HEK293 (cell line): ENCODE data around the gene CPTP.

ENCODE experiments used
- CTCF ChIA-PET: fragments of 350-600 bp; formaldehyde crosslinking; extraction: SDS; loops from one replicate; lab custom pipeline; 2021; ENCODE audit warnings: antibody characterized with exemption; lab: Yijun Ruan, JAX
- POLR2A ChIA-PET: fragments of 300-600 bp; formaldehyde crosslinking; extraction: SDS; loops from one replicate; lab custom pipeline; 2020; ENCODE audit warnings: antibody characterized with exemption, inconsistent platforms; lab: Yijun Ruan, JAX
- H3K27ac ChIP-seq: fragments of 200-500 bp; sonication (Bioruptor generic); 2 replicates; pipeline ENCODE4 v1.5.1; 2014; ENCODE audit warnings: low read depth, low read length, control low read depth, inconsistent platforms; ENCODE audit errors: extremely low read depth
- H3K36me3 ChIP-seq, 2 experiments: fragments of 200-500 bp in 1 of 2; sonication (Bioruptor generic) in 1 of 2; 1 replicate in 1 of 2; 2 replicates in 1 of 2; pipeline ENCODE4 v1.5.1; 2014 to 2017; ENCODE audit warnings: inconsistent platforms in 2 of 2, low read length in 2 of 2; ENCODE audit not compliant: control insufficient read depth in 2 of 2, insufficient read depth in 1 of 2
- H3K4me1 ChIP-seq: fragments of 200-500 bp; sonication (Bioruptor generic); 2 replicates; pipeline ENCODE4 v1.5.1; 2014; ENCODE audit warnings: mild to moderate bottlenecking, low read length, inconsistent platforms; ENCODE audit not compliant: control insufficient read depth, insufficient read depth
- H3K4me3 ChIP-seq: 2 replicates; pipeline ENCODE4 v1.5.1; 2011; ENCODE audit warnings: low read depth, mild to moderate bottlenecking, control low read depth, low read length, moderate library complexity
- H3K9me3 ChIP-seq: fragments of 200-500 bp; sonication (Bioruptor generic); 2 replicates; pipeline ENCODE4 v1.5.1; 2014; ENCODE audit warnings: low read depth, low read length, inconsistent platforms; ENCODE audit not compliant: control insufficient read depth, insufficient read depth
- BCL6B ChIP-seq: fragments of 450-650 bp; formaldehyde crosslinking; IDR thresholded peaks from 2 replicates; pipeline ENCODE4 v1.5.1; 2017; ENCODE audit warnings: missing biosample characterization, missing genetic modification characterization
- FEZF1 ChIP-seq: fragments of 450-650 bp; formaldehyde crosslinking; IDR thresholded peaks from 2 replicates; pipeline ENCODE4 v1.5.1; 2016; ENCODE audit warnings: missing biosample characterization, missing genetic modification characterization
- GLI4 ChIP-seq: fragments of 450-650 bp; formaldehyde crosslinking; IDR thresholded peaks from 2 replicates; pipeline ENCODE4 v1.5.1; 2016; ENCODE audit warnings: missing biosample characterization, missing genetic modification characterization
- HOXA7 ChIP-seq: sonication (generic); formaldehyde crosslinking; IDR thresholded peaks from 2 replicates; pipeline ENCODE4 v1.8.1; 2022; ENCODE audit warnings: missing genetic modification reagents, borderline replicate concordance
- HOXD13 ChIP-seq: sonication (generic); formaldehyde crosslinking; IDR thresholded peaks from 2 replicates; pipeline ENCODE4 v1.8.0; 2022; ENCODE audit warnings: missing genetic modification reagents, borderline replicate concordance
- KLF16 ChIP-seq: fragments of 450-650 bp; formaldehyde crosslinking; IDR thresholded peaks from 2 replicates; pipeline ENCODE4 v1.5.1; 2017; ENCODE audit warnings: missing biosample characterization, missing genetic modification characterization
- PRDM1 ChIP-seq: fragments of 450-650 bp; formaldehyde crosslinking; IDR thresholded peaks from 2 replicates; pipeline ENCODE4; 2016; ENCODE audit warnings: missing biosample characterization, missing genetic modification characterization
- SALL2 ChIP-seq: fragments of 450-650 bp; formaldehyde crosslinking; IDR thresholded peaks from 2 replicates; pipeline ENCODE4 v1.5.0; 2017; ENCODE audit warnings: missing biosample characterization, mild to moderate bottlenecking, missing genetic modification characterization, borderline replicate concordance
- SCRT2 ChIP-seq: fragments of 450-650 bp; formaldehyde crosslinking; IDR thresholded peaks from 2 replicates; pipeline ENCODE4 v1.5.1; 2016; ENCODE audit warnings: missing biosample characterization, missing genetic modification characterization
- SETDB1 ChIP-seq: IDR thresholded peaks from one replicate; pipeline ENCODE4 v1.6.1; 2017; ENCODE audit warnings: mild to moderate bottlenecking, low read length, moderate library complexity, mixed read lengths; ENCODE audit not compliant: insufficient read length
- ZBTB10 ChIP-seq: fragments of 450-650 bp; formaldehyde crosslinking; IDR thresholded peaks from 2 replicates; pipeline ENCODE4 v1.5.1; 2016; ENCODE audit warnings: missing biosample characterization, missing genetic modification characterization
- ZBTB17 ChIP-seq: fragments of 450-650 bp; formaldehyde crosslinking; IDR thresholded peaks from 2 replicates; pipeline ENCODE4 v1.5.1; 2016; ENCODE audit warnings: missing biosample characterization, missing genetic modification characterization
- ZEB2 ChIP-seq: fragments of 450-650 bp; formaldehyde crosslinking; IDR thresholded peaks from 2 replicates; pipeline ENCODE4 v1.5.1; 2016; ENCODE audit warnings: missing biosample characterization, missing genetic modification characterization
- ZFP3 ChIP-seq: fragments of 450-650 bp; formaldehyde crosslinking; IDR thresholded peaks from 2 replicates; pipeline ENCODE4 v1.5.1; 2016; ENCODE audit warnings: low read depth, missing biosample characterization, missing genetic modification characterization
- ZFP41 ChIP-seq: fragments of 450-650 bp; formaldehyde crosslinking; IDR thresholded peaks from 2 replicates; pipeline ENCODE4 v1.5.1; 2016; ENCODE audit warnings: missing biosample characterization, missing genetic modification characterization, borderline replicate concordance
- ZNF169 ChIP-seq: fragments of 450-650 bp; formaldehyde crosslinking; IDR thresholded peaks from 2 replicates; pipeline ENCODE4 v1.5.1; 2016; ENCODE audit warnings: missing biosample characterization, missing genetic modification characterization
- ZNF175 ChIP-seq: fragments of 450-650 bp; formaldehyde crosslinking; IDR thresholded peaks from 2 replicates; pipeline ENCODE4 v1.5.1; 2016; ENCODE audit warnings: missing biosample characterization, missing genetic modification characterization
- ZNF24 ChIP-seq: fragments of 450-650 bp; formaldehyde crosslinking; IDR thresholded peaks from 2 replicates; pipeline ENCODE4 v1.5.1; 2016; ENCODE audit warnings: missing biosample characterization, missing genetic modification characterization
- ZNF324 ChIP-seq: fragments of 450-650 bp; formaldehyde crosslinking; IDR thresholded peaks from 2 replicates; pipeline ENCODE4 v1.5.1; 2016; ENCODE audit warnings: missing biosample characterization, missing genetic modification characterization
- ZNF391 ChIP-seq: fragments of 450-650 bp; formaldehyde crosslinking; IDR thresholded peaks from 2 replicates; pipeline ENCODE4 v1.5.1; 2016; ENCODE audit warnings: low read depth, missing biosample characterization, missing genetic modification characterization, borderline replicate concordance
- ZNF416 ChIP-seq: fragments of 450-650 bp; formaldehyde crosslinking; IDR thresholded peaks from 2 replicates; pipeline ENCODE4 v1.5.1; 2016; ENCODE audit warnings: missing biosample characterization, missing genetic modification characterization
- ZNF423 ChIP-seq: fragments of 450-650 bp; formaldehyde crosslinking; IDR thresholded peaks from 2 replicates; pipeline ENCODE4 v1.5.1; 2016; ENCODE audit warnings: missing biosample characterization, missing genetic modification characterization
- ZNF514 ChIP-seq: fragments of 450-650 bp; formaldehyde crosslinking; IDR thresholded peaks from 2 replicates; pipeline ENCODE4 v1.5.1; 2016; ENCODE audit warnings: missing biosample characterization, missing genetic modification characterization
- ZNF610 ChIP-seq: fragments of 450-650 bp; formaldehyde crosslinking; IDR thresholded peaks from 2 replicates; pipeline ENCODE4 v1.5.1; 2016; ENCODE audit warnings: missing biosample characterization, missing genetic modification characterization, borderline replicate concordance
- ZNF621 ChIP-seq: fragments of 450-650 bp; formaldehyde crosslinking; IDR thresholded peaks from 2 replicates; pipeline ENCODE4 v1.5.1; 2017; ENCODE audit warnings: missing biosample characterization, missing genetic modification characterization
- ZNF677 ChIP-seq: fragments of 450-650 bp; IDR thresholded peaks from 2 replicates; pipeline ENCODE4 v1.5.0; 2018; ENCODE audit warnings: missing biosample characterization, mild to moderate bottlenecking, missing genetic modification characterization, moderate library complexity
- ZNF701 ChIP-seq: fragments of 450-650 bp; formaldehyde crosslinking; IDR thresholded peaks from 2 replicates; pipeline ENCODE4 v1.5.1; 2016; ENCODE audit warnings: missing biosample characterization, missing genetic modification characterization
- ZSCAN4 ChIP-seq: fragments of 450-650 bp; formaldehyde crosslinking; IDR thresholded peaks from 2 replicates; pipeline ENCODE4 v1.5.1; 2017; ENCODE audit warnings: missing biosample characterization, missing genetic modification characterization
- ZSCAN5A ChIP-seq: fragments of 450-650 bp; formaldehyde crosslinking; IDR thresholded peaks from 2 replicates; pipeline ENCODE4 v1.5.1; 2016; ENCODE audit warnings: missing biosample characterization, missing genetic modification characterization
- ZXDB ChIP-seq: fragments of 450-650 bp; formaldehyde crosslinking; IDR thresholded peaks from 2 replicates; pipeline ENCODE4 v1.5.1; 2016; ENCODE audit warnings: missing biosample characterization, missing genetic modification characterization

Gene CPTP

GRCh38 chr1:1370771-1371300 lies 46.2 kb downstream of the CPTP start:
- no peak overlapping the region for H3K27ac ChIP-seq
- no peak for TF ChIP-seq SETDB1
- TF ChIP-seq ZSCAN5A (tag by site-specific recombination): no peak
- TF ChIP-seq KLF16 (tag by site-specific recombination): no peak
- TF ChIP-seq ZFP41 (tag by site-specific recombination): no peak
- no peak for TF ChIP-seq BCL6B (tag by site-specific recombination)
- no peak for TF ChIP-seq ZNF175
- TF ChIP-seq ZEB2 (tag by site-specific recombination): no peak
- TF ChIP-seq ZBTB17 (tag by site-specific recombination): no peak
- TF ChIP-seq ZNF514 (tag by site-specific recombination): no peak
- no peak for TF ChIP-seq ZSCAN4
- no peak for TF ChIP-seq ZNF24 (tag by site-specific recombination)
- TF ChIP-seq HOXD13 (CRISPR knock-in tag): no peak
- no peak for TF ChIP-seq ZNF324 (tag by site-specific recombination)
- no peak for TF ChIP-seq ZNF423 (tag by site-specific recombination)
- no peak for TF ChIP-seq GLI4 (tag by site-specific recombination)
- TF ChIP-seq ZNF701 (tag by site-specific recombination): no peak
- TF ChIP-seq SALL2 (tag by site-specific recombination): no peak
- no peak for TF ChIP-seq ZNF416 (tag by site-specific recombination)
- ChIA-PET CTCF (interaction anchor here (1.1 to 2.0 kb wide), 3 partner anchors 8 to 38 kb away, joined by 4 to 15 read pairs (median 5); no protein-coding TSS in a partner anchor), POLR2A (interaction anchor here (0.8 to 1.0 kb wide), 2 partner anchors 17 to 71 kb away, joined by 3 read pairs; no protein-coding TSS in a partner anchor)
- H3K4me3 ChIP-seq: no peak overlapping the region
- H3K4me1 ChIP-seq: peaks cover 4% of the 10 kb centered on the region; the same call in 1 of the 2 replicates
- peaks cover 0 to 33% of the 10 kb centered on the region in 2 experiments; a peak in 2 of 3 replicates for H3K36me3 ChIP-seq
- H3K9me3 ChIP-seq: no peaks in the 10 kb centered on the region

DNA sequence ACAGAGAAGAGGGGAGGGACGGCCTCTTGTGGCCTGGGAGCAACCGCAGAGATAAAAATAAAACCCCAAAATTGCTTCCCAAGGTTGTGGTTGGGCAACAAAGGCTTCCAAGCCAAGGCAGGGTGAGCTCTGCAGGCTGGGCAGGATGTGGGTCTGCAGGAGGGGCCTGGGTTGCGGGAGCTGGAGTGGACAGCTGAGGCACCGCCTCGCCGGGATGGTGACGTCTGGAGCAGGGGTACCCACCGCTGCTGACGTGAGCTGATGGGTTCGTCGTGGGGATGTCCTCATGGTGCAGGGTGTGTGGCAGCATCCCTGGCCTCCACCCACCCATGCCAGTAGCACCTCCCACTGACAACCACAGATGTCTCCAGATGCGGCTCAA lies 46.8 kb downstream of the CPTP start:
- no peak overlapping the region for H3K27ac ChIP-seq
- peaks cover 0 to 37% of the 10 kb centered on the region in 2 experiments; a peak in 2 of 3 replicates for H3K36me3 ChIP-seq
- no peak overlapping the region for H3K4me3 ChIP-seq
- POLR2A ChIA-PET: interaction anchor here (1.0 to 1.5 kb wide), 2 partner anchors 18 to 62 kb away, joined by 3 read pairs; no protein-coding TSS in a partner anchor
- CTCF ChIA-PET: interaction anchor here (0.7 to 2.8 kb wide), 12 partner anchors 8 to 95 kb away, joined by 3 to 18 read pairs (median 4); no protein-coding TSS in a partner anchor
- no peaks in the 10 kb centered on the region for H3K9me3 ChIP-seq
- H3K4me1 ChIP-seq: peaks cover 4% of the 10 kb centered on the region; the same call in 1 of the 2 replicates
- TF ChIP-seq ZNF621: no peak
- no peak for TF ChIP-seq ZFP3 (tag by site-specific recombination)
- no peak for TF ChIP-seq ZNF169
- TF ChIP-seq ZBTB10 (tag by site-specific recombination): no peak
- TF ChIP-seq ZNF677: no peak
- no peak for TF ChIP-seq ZNF610 (tag by site-specific recombination)
- no peak for TF ChIP-seq ZNF391 (tag by site-specific recombination)
- no peak for TF ChIP-seq ZFP41 (tag by site-specific recombination)
- TF ChIP-seq ZXDB: no peak
- no peak for TF ChIP-seq HOXA7 (CRISPR knock-in tag)
- TF ChIP-seq PRDM1 (tag by site-specific recombination): no peak
- TF ChIP-seq SCRT2 (tag by site-specific recombination): no peak
- TF ChIP-seq ZNF514 (tag by site-specific recombination): no peak
- TF ChIP-seq FEZF1 (tag by site-specific recombination): no peak
